Neuron (in vitro differentiated cells): ENCODE data around the gene GPR39.

Experiments
- H2AFZ ChIP-seq: one replicate; pipeline ENCODE4 v1.6.1; 2013; ENCODE audit warnings: low read depth, mild to moderate bottlenecking, inconsistent platforms, low read length, moderate library complexity
- H3K27me3 ChIP-seq: one replicate; pipeline ENCODE4 v1.6.1; 2013; ENCODE audit warnings: low read length; ENCODE audit not compliant: insufficient read depth
- H3K36me3 ChIP-seq: one replicate; pipeline ENCODE4 v1.6.1; 2013; ENCODE audit warnings: low read length; ENCODE audit not compliant: insufficient read depth
- H3K4me1 ChIP-seq: one replicate; pipeline ENCODE4 v1.6.1; 2013; ENCODE audit warnings: low read length; ENCODE audit not compliant: insufficient read depth
- H3K4me3 ChIP-seq: 2 replicates; pipeline ENCODE4 v1.5.1; 2013; ENCODE audit warnings: mild to moderate bottlenecking, low read length, moderate library complexity
- H3K9me3 ChIP-seq: one replicate; pipeline ENCODE4 v1.6.1; 2013; ENCODE audit warnings: low read length

GPR39 gene

DNA sequence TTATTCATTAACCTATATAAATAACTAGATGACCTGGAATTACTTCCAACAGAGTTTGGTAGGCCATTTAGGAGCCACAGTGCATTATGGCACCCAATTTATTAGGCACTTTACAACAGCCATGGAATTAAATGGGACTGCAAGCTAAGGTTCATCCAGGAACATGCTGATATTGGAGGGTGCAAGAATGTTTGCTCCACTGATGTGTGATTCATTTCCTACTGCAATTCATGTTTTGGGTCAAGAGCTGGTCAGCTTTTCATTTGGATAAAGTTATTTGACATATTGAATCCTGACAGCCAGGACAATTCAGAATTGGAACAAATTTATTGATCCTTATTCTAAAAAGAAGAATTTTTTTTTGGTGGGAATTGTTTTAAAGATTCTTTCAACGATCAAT, 265.2 kb downstream of the GPR39 start:
- Histone ChIP-seq H3K4me1 (no peaks in the 10 kb centered on the region), H3K36me3 (no peaks in the 10 kb centered on the region), H3K27me3 (no peaks in the 10 kb centered on the region), H3K4me3 (no peak overlapping the region), H3K9me3 (no peaks in the 10 kb centered on the region), H2AFZ (no peak overlapping the region)

DNA sequence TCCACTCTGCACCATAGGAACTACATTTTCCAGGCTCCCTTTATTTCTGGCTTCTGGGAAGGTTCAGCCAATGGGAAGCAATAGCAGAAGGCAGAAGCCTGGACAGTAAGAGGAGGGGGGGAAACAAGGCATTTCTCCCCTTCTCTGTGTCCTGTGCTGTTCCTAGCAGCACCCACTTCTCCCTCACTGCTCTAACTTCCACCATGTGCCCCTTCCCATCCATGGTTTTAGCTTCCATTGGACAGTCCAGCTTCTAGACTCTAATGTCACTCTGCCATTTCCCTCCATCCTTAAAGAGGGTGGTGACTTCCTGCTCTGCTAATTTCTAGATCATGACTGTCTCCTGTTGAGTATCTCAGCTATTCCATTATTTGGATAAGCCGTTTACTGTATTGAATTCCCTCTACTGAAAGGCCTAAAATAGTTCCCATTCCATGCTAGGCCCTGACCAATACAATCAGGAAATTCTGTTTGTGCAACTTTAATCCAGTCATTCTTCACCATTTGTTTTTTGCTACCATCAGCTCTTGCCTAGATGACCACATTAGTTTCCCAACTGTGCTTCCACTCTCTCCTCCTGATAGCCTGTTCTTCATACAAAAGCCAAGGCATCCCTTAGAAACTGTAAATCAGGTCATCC, 274.2 kb downstream of the GPR39 start:
- H3K9me3 ChIP-seq: no peaks in the 10 kb centered on the region
- no peak overlapping the region for H3K4me3 ChIP-seq
- H3K27me3 ChIP-seq: no peaks in the 10 kb centered on the region
- H3K4me1 ChIP-seq: no peaks in the 10 kb centered on the region
- H3K36me3 ChIP-seq: no peaks in the 10 kb centered on the region
- H2AFZ ChIP-seq: no peak overlapping the region

DNA sequence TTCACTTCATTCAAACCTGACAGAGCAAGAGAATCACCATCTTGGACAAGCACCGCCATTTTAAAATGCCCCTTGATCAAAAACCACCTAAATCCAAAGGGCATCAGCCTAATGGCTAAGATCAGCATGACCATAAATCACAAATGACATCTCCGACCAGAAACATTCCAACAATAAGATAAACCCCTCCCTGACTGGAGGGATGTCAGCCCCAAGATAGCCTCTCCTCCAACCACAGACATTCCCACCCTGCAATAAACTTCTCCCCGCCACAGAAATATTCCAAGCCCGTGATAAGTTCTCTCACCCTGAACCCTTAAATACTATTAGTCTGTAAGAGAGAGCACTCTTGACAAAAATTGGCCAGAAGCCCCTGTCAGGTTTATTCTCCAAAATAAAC, 275.0 kb downstream of the GPR39 start:
- Histone ChIP-seq H2AFZ (no peak overlapping the region), H3K27me3 (no peaks in the 10 kb centered on the region), H3K4me3 (no peak overlapping the region), H3K36me3 (no peaks in the 10 kb centered on the region), H3K4me1 (no peaks in the 10 kb centered on the region), H3K9me3 (no peaks in the 10 kb centered on the region)

DNA sequence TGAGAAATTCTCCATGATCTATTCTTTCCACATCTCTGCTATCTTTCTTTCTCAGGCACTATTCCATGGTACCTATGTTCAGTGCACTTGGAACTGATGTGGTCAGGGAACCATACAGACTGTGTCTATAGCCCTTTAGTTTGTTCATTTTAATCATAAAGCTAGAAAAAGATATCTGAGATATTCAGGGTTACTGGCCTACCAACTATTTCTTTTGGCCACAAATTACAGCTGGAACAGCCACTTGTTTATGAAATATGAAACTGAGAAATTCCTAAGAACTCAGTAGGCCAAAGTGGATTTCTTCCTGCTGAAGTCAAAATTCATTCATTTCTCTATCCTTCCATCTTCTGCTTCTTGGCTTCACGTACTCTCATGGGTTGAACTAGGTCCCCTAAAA, 276.2 kb downstream of the GPR39 start:
- H3K36me3 ChIP-seq: no peaks in the 10 kb centered on the region
- no peaks in the 10 kb centered on the region for H3K27me3 ChIP-seq
- peaks cover 6% of the 10 kb centered on the region for H3K4me1 ChIP-seq
- no peak overlapping the region for H3K4me3 ChIP-seq
- no peaks in the 10 kb centered on the region for H3K9me3 ChIP-seq
- no peak overlapping the region for H2AFZ ChIP-seq
